ENCODE data around the gene RNF213. TPM values are rescaled to one million over a fixed set of nuclear protein-coding genes. Genes with fewer than 3 reads are reported as not detected.

RNF213 gene
- polyA plus RNA-seq, 1 of the 3 experiments (the other 2 are of a cell fraction), result 57.5 TPM

- Histone ChIP-seq H3K79me2 (ENCODE audit: insufficient read depth) (peaks cover 8% of the 10 kb centered on the region; the same call in 1 of the 2 replicates), H3K27me3 (ENCODE audit: insufficient read depth) (no peaks in the 10 kb centered on the region), H3K9me3 (no peaks in the 10 kb centered on the region), H3K27ac (ENCODE audit: low read depth in 2 of 2, low read length in 1 of 2) (no peak overlapping the region), H3K9ac (no peak overlapping the region), H3K4me2 (no peak overlapping the region), H3F3A (replicated peaks; ENCODE audit: insufficient read depth) (peaks cover 5% of the 10 kb centered on the region), H3K9me2 (no peaks in the 10 kb centered on the region), H3K4me1 (ENCODE audit: control insufficient read depth in 1 of 2, insufficient read depth in 2 of 2, low read depth in 1 of 2, low read length in 1 of 2) (no peaks in the 10 kb centered on the region), H3K4me3 (ENCODE audit: low read depth in 2 of 2, low read length in 1 of 2) (no peak overlapping the region), H2AFZ (ENCODE audit: low read depth) (no peak overlapping the region), H3K36me3 (replicated peaks in 1 of 2; ENCODE audit: control insufficient read depth in 1 of 2, insufficient read depth in 2 of 2, low read length in 1 of 2) (no peaks in the 10 kb centered on the region), H4K20me1 (ENCODE audit: insufficient read depth) (no peaks in the 10 kb centered on the region)
- WGBS (ENCODE audit: low lambda C conversion rate), result 80% methylated on average over 4 of the region's 4 CpGs
- CTCF ChIA-PET, result no interaction called here
- no peak for DNase-seq
- POLR2A ChIA-PET, result no interaction called here
- TF ChIP-seq, protein P1, sequence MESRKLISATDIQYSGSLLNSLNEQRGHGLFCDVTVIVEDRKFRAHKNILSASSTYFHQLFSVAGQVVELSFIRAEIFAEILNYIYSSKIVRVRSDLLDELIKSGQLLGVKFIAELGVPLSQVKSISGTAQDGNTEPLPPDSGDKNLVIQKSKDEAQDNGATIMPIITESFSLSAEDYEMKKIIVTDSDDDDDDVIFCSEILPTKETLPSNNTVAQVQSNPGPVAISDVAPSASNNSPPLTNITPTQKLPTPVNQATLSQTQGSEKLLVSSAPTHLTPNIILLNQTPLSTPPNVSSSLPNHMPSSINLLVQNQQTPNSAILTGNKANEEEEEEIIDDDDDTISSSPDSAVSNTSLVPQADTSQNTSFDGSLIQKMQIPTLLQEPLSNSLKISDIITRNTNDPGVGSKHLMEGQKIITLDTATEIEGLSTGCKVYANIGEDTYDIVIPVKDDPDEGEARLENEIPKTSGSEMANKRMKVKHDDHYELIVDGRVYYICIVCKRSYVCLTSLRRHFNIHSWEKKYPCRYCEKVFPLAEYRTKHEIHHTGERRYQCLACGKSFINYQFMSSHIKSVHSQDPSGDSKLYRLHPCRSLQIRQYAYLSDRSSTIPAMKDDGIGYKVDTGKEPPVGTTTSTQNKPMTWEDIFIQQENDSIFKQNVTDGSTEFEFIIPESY (IDR thresholded peaks at IDR 0.05; ENCODE audit: borderline replicate concordance, low read depth), result no peak
Observed at GRCh38 chr17:80402959-80403358, 142.3 kb downstream of the RNF213 start.

DNA sequence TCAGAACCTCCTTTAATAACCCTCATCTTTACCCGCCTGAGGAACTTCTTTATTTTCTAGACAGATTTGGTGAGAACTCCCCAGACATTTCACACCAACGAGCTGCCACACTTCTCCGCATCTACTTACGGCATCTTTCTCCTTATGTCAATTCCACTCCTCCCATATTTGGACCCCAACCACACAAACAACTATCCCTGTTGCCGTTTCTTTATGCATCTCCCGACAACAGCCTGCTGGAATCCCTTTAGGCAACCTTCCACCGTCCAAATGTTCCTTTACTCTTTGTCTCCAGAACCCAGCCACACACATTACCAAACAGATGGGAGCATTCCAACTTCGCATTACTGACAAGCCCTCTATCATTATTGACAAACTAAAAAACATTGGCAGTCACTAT, 145.5 kb downstream of the RNF213 start:
- Histone ChIP-seq H3K36me3 (replicated peaks in 1 of 2; ENCODE audit: control insufficient read depth in 1 of 2, insufficient read depth in 2 of 2, low read length in 1 of 2) (no peaks in the 10 kb centered on the region), H3K9me2 (no peaks in the 10 kb centered on the region), H2AFZ (ENCODE audit: low read depth) (no peak overlapping the region), H4K20me1 (ENCODE audit: insufficient read depth) (no peaks in the 10 kb centered on the region), H3K4me2 (no peak overlapping the region), H3F3A (replicated peaks; ENCODE audit: insufficient read depth) (no peaks in the 10 kb centered on the region), H3K27ac (ENCODE audit: low read depth in 2 of 2, low read length in 1 of 2) (no peak overlapping the region), H3K4me1 (ENCODE audit: control insufficient read depth in 1 of 2, insufficient read depth in 2 of 2, low read depth in 1 of 2, low read length in 1 of 2) (no peaks in the 10 kb centered on the region), H3K4me3 (ENCODE audit: low read depth in 2 of 2, low read length in 1 of 2) (no peak overlapping the region), H3K27me3 (ENCODE audit: insufficient read depth) (no peaks in the 10 kb centered on the region), H3K79me2 (ENCODE audit: insufficient read depth) (peaks cover 9% of the 10 kb centered on the region; the same call in 1 of the 2 replicates), H3K9me3 (no peaks in the 10 kb centered on the region), H3K9ac (no peak overlapping the region)
- no peak for DNase-seq
- TF ChIP-seq CHD2 (IDR thresholded peaks at IDR 0.05; ENCODE audit: low read length, partially characterized antibody) (no peak), NFIC (IDR thresholded peaks at IDR 0.05; ENCODE audit: borderline replicate concordance) (no peak), JUND (IDR thresholded peaks at IDR 0.05) (no peak), TCF12 (IDR thresholded peaks at IDR 0.05) (no peak), ELF1 (IDR thresholded peaks at IDR 0.05) (no peak), EZH2phosphoT487 (IDR thresholded peaks at IDR 0.05; ENCODE audit: borderline replicate concordance, low read depth) (no peak), EP300 (IDR thresholded peaks at IDR 0.05; ENCODE audit: borderline replicate concordance in 1 of 2, low read depth in 1 of 2, low read length in 1 of 2) (no peak), PBX3 (IDR thresholded peaks at IDR 0.05) (no peak), FOXM1 (IDR thresholded peaks at IDR 0.05; ENCODE audit: low read depth) (no peak), YY1 (IDR thresholded peaks at IDR 0.05; ENCODE audit: low read depth) (no peak), IRF3 (IDR thresholded peaks at IDR 0.05; ENCODE audit: low read depth, low read length) (no peak), USF1 (IDR thresholded peaks at IDR 0.05; ENCODE audit: borderline replicate concordance, low read depth) (no peak), FOXJ3 (CRISPR knock-in tag; IDR thresholded peaks at IDR 0.05) (no peak)
- TF ChIP-seq, protein P2, sequence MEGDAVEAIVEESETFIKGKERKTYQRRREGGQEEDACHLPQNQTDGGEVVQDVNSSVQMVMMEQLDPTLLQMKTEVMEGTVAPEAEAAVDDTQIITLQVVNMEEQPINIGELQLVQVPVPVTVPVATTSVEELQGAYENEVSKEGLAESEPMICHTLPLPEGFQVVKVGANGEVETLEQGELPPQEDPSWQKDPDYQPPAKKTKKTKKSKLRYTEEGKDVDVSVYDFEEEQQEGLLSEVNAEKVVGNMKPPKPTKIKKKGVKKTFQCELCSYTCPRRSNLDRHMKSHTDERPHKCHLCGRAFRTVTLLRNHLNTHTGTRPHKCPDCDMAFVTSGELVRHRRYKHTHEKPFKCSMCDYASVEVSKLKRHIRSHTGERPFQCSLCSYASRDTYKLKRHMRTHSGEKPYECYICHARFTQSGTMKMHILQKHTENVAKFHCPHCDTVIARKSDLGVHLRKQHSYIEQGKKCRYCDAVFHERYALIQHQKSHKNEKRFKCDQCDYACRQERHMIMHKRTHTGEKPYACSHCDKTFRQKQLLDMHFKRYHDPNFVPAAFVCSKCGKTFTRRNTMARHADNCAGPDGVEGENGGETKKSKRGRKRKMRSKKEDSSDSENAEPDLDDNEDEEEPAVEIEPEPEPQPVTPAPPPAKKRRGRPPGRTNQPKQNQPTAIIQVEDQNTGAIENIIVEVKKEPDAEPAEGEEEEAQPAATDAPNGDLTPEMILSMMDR (IDR thresholded peaks at IDR 0.05), result no peak
- TF ChIP-seq, protein P1 (IDR thresholded peaks at IDR 0.05; ENCODE audit: borderline replicate concordance, low read depth), result no peak
- POLR2A ChIA-PET, result no interaction called here
- CTCF ChIA-PET, result no interaction called here
- 81% methylated on average over 8 of the region's 8 CpGs for WGBS (ENCODE audit: low lambda C conversion rate)

Measured in SK-N-SH (cell line).